Medulla oblongata (tissue), 1 donor: ENCODE measurements around the gene TNFRSF8.

Source experiments
- DNase-seq: peaks from one replicate; pipeline ENCODE4 v3.0.0-alpha.2; 2015; ENCODE audit errors: extremely low spot score

The TNFRSF8 gene

GRCh38 chr1:12189328-12189682 lies 126.2 kb downstream of the TNFRSF8 start:
- no peak for DNase-seq

DNA sequence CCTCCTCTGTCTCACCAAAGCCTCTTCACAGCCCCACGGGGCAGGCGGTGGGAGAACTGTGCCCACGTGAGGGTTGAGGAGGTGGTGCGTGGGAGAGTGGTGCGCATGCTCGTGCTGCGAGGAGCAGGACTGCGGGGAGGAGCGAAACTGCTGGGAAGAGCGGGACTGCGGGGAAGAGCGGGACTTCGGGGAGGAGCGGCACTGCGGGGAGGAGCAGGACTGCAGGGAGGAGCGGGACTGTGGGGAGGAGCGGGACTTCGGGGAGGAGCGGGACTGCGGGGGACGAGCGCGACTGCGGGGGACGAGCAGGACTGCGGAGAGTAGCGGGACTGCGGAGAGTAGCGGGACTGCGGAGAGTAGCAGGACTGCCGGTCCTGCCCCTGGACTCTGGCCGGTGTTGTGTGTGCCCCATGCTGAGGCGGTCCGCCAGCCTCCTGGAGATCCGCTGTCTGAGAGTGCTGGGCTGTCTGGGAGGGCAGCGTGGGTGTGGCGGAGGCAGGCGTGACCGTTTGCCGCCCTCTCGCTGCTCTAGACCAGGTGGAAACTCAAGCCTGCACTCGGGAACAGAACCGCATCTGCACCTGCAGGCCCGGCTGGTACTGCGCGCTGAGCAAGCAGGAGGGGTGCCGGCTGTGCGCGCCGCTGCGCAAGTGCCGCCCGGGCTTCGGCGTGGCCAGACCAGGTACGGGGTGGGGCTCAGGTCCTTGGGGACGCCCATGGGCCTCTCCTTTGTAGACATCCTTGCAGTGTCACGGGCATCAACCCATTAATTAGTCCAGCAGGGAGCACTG lies 128.3 kb downstream of the TNFRSF8 start:
- no peak for DNase-seq
